ENCODE data around the gene ZNF670.
"Not testable (repeated sequence)": the region's sequence is repeated elsewhere in the genome, so short reads cannot be mapped to it uniquely, and the experiment has no call there.

Gene ZNF670

DNA sequence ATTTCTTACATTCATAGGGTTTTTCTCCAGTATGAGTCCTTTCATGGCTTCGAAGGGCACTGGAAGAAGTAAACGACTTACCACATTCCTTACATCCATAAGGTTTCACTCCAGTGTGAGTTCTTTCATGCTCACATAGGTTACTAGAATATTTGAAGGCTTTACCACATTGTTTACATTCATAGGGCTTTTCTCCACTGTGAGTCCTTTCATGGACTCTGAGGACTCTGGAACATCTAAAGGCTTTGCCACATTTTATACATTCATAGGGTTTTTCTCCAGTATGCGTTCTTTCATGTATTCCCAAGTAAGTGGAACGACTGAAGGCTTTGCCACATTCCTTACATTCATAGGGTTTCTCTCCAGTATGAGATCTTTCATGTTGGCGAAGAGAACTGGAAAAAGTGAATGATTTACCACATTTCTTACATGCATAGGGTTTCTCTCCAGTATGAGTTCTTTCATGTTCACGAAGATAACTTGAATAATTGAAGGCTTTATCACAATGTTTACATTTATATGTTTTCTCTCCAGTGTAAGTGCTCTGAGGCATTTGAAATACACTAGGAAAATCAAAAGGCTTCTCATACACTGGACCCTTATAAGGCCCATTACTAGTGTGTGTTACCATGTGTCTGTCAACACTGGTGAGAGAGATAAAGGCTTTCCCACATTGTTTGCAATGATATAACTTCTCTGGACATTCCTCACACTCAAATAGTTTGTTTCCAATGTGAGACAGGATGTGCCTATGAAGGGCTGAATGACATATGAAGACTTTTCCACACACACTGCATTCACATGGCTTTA, 40.9 kb downstream of the ZNF670 start:
- Mint-ChIP-seq H3K4me1 (ENCODE audit: low read depth) (no peaks in the 10 kb centered on the region), H3K27ac (no peak overlapping the region), H3K9me3 (ENCODE audit: low read depth) (peaks cover 41% of the 10 kb centered on the region), H3K36me3 (peaks cover 66% of the 10 kb centered on the region), H3K27me3 (no peaks in the 10 kb centered on the region), H3K4me3 (no peak overlapping the region)

DNA sequence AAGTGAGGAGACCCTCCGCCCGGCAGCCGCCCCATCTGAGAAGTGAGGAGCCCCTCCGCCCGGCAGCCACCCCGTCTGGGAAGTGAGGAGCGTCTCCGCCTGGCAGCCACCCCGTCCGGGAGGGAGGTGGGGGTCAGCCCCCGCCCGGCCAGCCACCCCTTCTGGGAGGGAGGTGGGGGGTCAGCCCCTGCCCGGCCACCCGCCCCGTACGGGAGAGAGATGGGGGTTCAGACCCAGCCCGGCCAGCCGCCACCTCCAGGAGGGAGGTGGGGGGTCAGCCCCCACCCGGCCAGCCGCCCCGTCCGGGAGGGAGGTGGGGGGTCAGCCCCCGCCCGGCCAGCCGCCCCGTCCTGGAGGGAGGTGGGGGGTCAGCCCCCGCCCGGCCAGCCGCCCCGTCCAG, 46.3 kb downstream of the ZNF670 start:
- Mint-ChIP-seq H3K36me3 (peaks cover 36% of the 10 kb centered on the region), H3K9me3 (ENCODE audit: low read depth) (peaks cover 33% of the 10 kb centered on the region)
- not testable (repeated sequence) for H3K4me1 Mint-ChIP-seq (ENCODE audit: low read depth); H3K27me3 Mint-ChIP-seq; H3K27ac Mint-ChIP-seq; H3K4me3 Mint-ChIP-seq

Measured in activated naive CD8-positive, alpha-beta T cell (primary cell).